GM06990 (cell line): ENCODE data around the gene SH2D1B.

Source experiments
- DNase-seq: peaks from one replicate; pipeline ENCODE4 v3.0.0-alpha.2; 2011; ENCODE audit not compliant: insufficient read length; ENCODE audit errors: extremely low read depth
- H3K27me3 ChIP-seq: replicated peaks from 2 replicates; pipeline ENCODE4 v1.6.0; 2011; ENCODE audit warnings: low read length; ENCODE audit not compliant: control insufficient read depth, insufficient read depth
- H3K36me3 ChIP-seq: 2 replicates; pipeline ENCODE4 v1.5.1; 2011; ENCODE audit warnings: low read length; ENCODE audit not compliant: control insufficient read depth, insufficient read depth
- H3K4me3 ChIP-seq: replicated peaks from 2 replicates; pipeline ENCODE4 v1.5.1; 2011; ENCODE audit warnings: low read depth, mild to moderate bottlenecking, control low read depth, low read length
- TF ChIP-seq, protein P1 (sequence below): IDR thresholded peaks from 2 replicates; pipeline ENCODE4 v1.5.1; 2011; ENCODE audit warnings: low read length, control low read depth, mild to moderate bottlenecking, inconsistent platforms; ENCODE audit not compliant: insufficient read depth, poor library complexity, severe bottlenecking

The SH2D1B gene

DNA sequence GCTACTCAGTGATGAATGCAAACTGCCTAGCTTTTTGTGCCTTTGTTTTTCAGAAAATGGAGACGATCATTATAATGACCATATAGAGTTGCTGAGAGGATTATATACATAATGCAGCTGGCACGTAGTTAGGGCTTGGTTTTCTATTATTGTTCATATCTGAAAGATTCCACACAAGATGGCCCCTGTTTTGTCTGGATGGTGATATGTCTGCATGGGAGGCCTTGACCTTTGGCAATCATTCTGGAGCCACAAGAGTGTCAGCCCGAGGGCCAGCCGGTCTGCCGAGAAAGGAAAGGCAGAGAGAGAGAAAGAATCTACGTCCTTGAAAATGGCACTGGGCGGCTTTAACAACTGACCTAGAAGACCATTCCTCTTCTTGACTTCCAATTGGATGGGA is 5.7 kb upstream of the SH2D1B start:
- Histone ChIP-seq H3K36me3 (no peaks in the 10 kb centered on the region), H3K27me3 (no peaks in the 10 kb centered on the region), H3K4me3 (no peak overlapping the region)
- no peak for DNase-seq
- TF ChIP-seq, protein P1, sequence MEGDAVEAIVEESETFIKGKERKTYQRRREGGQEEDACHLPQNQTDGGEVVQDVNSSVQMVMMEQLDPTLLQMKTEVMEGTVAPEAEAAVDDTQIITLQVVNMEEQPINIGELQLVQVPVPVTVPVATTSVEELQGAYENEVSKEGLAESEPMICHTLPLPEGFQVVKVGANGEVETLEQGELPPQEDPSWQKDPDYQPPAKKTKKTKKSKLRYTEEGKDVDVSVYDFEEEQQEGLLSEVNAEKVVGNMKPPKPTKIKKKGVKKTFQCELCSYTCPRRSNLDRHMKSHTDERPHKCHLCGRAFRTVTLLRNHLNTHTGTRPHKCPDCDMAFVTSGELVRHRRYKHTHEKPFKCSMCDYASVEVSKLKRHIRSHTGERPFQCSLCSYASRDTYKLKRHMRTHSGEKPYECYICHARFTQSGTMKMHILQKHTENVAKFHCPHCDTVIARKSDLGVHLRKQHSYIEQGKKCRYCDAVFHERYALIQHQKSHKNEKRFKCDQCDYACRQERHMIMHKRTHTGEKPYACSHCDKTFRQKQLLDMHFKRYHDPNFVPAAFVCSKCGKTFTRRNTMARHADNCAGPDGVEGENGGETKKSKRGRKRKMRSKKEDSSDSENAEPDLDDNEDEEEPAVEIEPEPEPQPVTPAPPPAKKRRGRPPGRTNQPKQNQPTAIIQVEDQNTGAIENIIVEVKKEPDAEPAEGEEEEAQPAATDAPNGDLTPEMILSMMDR, result no peak

DNA sequence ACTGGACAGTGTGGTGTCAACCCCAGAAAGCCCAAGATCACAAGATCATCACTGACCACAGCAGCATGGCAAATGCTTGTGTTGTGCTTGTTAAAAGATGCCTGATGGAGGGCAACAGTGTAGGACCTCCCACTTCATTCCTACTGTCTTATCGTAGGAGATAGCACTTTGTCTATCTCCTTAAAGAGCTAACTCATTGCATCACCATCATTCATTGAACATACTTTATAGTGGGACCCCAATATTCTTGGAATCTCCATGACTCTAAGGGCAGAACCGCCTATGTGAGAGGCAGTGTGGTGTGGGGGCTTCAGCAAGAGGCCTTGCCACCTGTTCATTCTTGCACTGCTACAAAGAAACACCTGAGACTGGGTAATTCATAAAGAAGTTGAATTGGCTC is 5.0 kb upstream of the SH2D1B start:
- TF ChIP-seq, protein P1, result no peak
- H3K4me3 ChIP-seq, result no peak overlapping the region

GRCh38 chr1:162416215-162416614 is 4.3 kb upstream of the SH2D1B start:
- no peak for DNase-seq
- H3K27me3 ChIP-seq, result no peaks in the 10 kb centered on the region
- no peaks in the 10 kb centered on the region for H3K36me3 ChIP-seq
- TF ChIP-seq, protein P1, result no peak
- H3K4me3 ChIP-seq, result no peak overlapping the region

More for the DNA sequence above, 5.0 kb upstream of the SH2D1B start:
- Histone ChIP-seq H3K36me3 (no peaks in the 10 kb centered on the region), H3K27me3 (no peaks in the 10 kb centered on the region)
- no peak for DNase-seq

- Histone ChIP-seq H3K4me3 (no peak overlapping the region), H3K36me3 (no peaks in the 10 kb centered on the region), H3K27me3 (no peaks in the 10 kb centered on the region)
- DNase-seq, result no peak
- TF ChIP-seq, protein P1, result no peak
Observed at GRCh38 chr1:162407539-162407938, 4.4 kb downstream of the SH2D1B start.

- no peaks in the 10 kb centered on the region for H3K36me3 ChIP-seq
- H3K4me3 ChIP-seq, result no peak overlapping the region
- no peak for DNase-seq
- TF ChIP-seq, protein P1, result no peak
- H3K27me3 ChIP-seq, result no peaks in the 10 kb centered on the region
Observed at GRCh38 chr1:162406811-162407210, 5.1 kb downstream of the SH2D1B start.

DNA sequence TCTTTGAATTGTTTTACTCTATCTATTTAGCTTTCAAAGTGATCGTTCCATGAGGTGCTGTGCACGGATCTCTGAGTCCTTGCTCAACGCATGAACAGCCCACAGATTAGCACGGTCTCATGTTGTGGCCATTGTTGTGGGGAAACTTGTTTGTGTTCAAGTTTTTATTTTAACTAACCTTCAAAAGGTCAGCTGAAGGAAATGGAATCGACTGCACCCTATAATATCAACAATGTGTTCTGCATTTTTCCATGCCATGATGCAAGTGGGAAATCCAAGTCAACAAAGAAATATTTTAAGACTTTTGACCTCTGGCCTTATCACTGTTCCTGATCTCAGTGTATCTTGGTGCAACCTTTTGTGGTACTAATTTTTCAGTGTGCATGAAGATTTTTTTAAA is 6.1 kb downstream of the SH2D1B start:
- TF ChIP-seq, protein P1, result no peak
- no peaks in the 10 kb centered on the region for H3K27me3 ChIP-seq
- no peak overlapping the region for H3K4me3 ChIP-seq
- no peak for DNase-seq
- H3K36me3 ChIP-seq, result no peaks in the 10 kb centered on the region
